ENCODE data around the gene TM7SF2. TPM values are rescaled to one million over a fixed set of nuclear protein-coding genes. Genes with fewer than 3 reads are reported as not detected.

TM7SF2 gene
- total RNA-seq, 6 experiments from 2014 or later, result 25.6 to 112 (median 37.8) TPM

- H3K27me3 ChIP-seq, result no peaks in the 10 kb centered on the region
- intact Hi-C loops (cut with DNase I), result loop anchor here in 1 of 2 donors (10.0 kb wide), 1 partner anchor 68 kb away; no protein-coding TSS in a partner anchor
- peaks cover 0 to 7% (median 0%) of the 10 kb centered on the region in 4 donors for H3K36me3 ChIP-seq
- peaks cover 0 to 46% (median 20%) of the 10 kb centered on the region in 4 donors for H3K4me1 ChIP-seq
- peak; percentile 47 to 80 (median 74) for DNase-seq
- WGBS (ENCODE audit: insufficient coverage, low coverage, low lambda C conversion rate, missing lambda C conversion rate), result 43% methylated on average over 8 of the region's 8 CpGs
- peak; percentile 86 to 89 (median 86) for ATAC-seq
- no peaks in the 10 kb centered on the region for H3K9me3 ChIP-seq
- TF ChIP-seq, protein P1, sequence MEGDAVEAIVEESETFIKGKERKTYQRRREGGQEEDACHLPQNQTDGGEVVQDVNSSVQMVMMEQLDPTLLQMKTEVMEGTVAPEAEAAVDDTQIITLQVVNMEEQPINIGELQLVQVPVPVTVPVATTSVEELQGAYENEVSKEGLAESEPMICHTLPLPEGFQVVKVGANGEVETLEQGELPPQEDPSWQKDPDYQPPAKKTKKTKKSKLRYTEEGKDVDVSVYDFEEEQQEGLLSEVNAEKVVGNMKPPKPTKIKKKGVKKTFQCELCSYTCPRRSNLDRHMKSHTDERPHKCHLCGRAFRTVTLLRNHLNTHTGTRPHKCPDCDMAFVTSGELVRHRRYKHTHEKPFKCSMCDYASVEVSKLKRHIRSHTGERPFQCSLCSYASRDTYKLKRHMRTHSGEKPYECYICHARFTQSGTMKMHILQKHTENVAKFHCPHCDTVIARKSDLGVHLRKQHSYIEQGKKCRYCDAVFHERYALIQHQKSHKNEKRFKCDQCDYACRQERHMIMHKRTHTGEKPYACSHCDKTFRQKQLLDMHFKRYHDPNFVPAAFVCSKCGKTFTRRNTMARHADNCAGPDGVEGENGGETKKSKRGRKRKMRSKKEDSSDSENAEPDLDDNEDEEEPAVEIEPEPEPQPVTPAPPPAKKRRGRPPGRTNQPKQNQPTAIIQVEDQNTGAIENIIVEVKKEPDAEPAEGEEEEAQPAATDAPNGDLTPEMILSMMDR (IDR thresholded peaks at IDR 0.05), result no peak
- no peak for TF ChIP-seq POLR2A (IDR thresholded peaks at IDR 0.05)
- H3K4me3 ChIP-seq, result no peak overlapping the region
- H3K27ac ChIP-seq, result peak overlapping the region; percentile 7 to 81 (median 59)
These were observed 9.3 kb upstream of the TM7SF2 start for GRCh38 chr11:65102142-65103095.

DNA sequence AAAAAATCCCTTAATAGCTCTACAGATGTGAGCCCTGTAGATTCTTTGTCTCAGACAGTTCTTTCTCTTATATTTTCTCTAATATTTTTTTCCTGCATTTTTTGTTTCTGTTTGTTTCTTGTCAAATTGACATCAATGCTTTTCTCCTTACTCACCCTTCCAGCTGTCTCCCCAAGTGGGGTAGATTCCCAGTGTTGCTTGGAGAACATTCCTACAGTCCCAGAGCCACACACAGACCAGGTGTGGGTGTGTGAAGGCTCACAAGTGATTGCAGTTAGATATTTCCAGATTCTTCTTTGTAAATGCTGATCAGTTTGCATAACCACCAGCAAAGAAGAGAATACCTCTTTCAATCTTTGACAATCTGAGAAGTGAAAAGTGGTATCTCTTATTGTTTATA, 8.2 kb upstream of the TM7SF2 start:
- Histone ChIP-seq H3K27ac (peak overlapping the region in 2 of 3 donors; percentile 32 to 81), H3K4me3 (no peak overlapping the region), H3K36me3 (peaks cover 0 to 9% (median 4%) of the 10 kb centered on the region in 4 donors), H3K27me3 (no peaks in the 10 kb centered on the region), H3K9me3 (no peaks in the 10 kb centered on the region), H3K4me1 (peaks cover 0 to 45% (median 18%) of the 10 kb centered on the region in 4 donors)
- intact Hi-C loops (cut with DNase I), result loop anchor here in 1 of 2 donors (10.0 kb wide), 1 partner anchor 69 kb away; no protein-coding TSS in a partner anchor
- DNase-seq (no peak), ATAC-seq (no peak)
- TF ChIP-seq, protein P1 (IDR thresholded peaks at IDR 0.05), result no peak
- no peak for TF ChIP-seq POLR2A (IDR thresholded peaks at IDR 0.05)

GRCh38 chr11:65104628-65105027, 7.0 kb upstream of the TM7SF2 start:
- H3K9me3 ChIP-seq, result no peaks in the 10 kb centered on the region
- no peak overlapping the region for H3K27ac ChIP-seq
- no peak overlapping the region for H3K4me3 ChIP-seq
- H3K36me3 ChIP-seq, result peaks cover 0 to 9% (median 3%) of the 10 kb centered on the region in 4 donors
- peaks cover 0 to 45% (median 18%) of the 10 kb centered on the region in 4 donors for H3K4me1 ChIP-seq
- TF ChIP-seq, protein P1 (IDR thresholded peaks at IDR 0.05), result no peak
- TF ChIP-seq POLR2A (IDR thresholded peaks at IDR 0.05), result no peak
- ATAC-seq (no peak), DNase-seq (no peak)
- WGBS (ENCODE audit: insufficient coverage, low coverage, low lambda C conversion rate, missing lambda C conversion rate), result 51% methylated on average over 4 of the region's 4 CpGs
- H3K27me3 ChIP-seq, result no peaks in the 10 kb centered on the region
- intact Hi-C loops (cut with DNase I), result loop anchor here in 1 of 2 donors (10.0 kb wide), 1 partner anchor 70 kb away; no protein-coding TSS in a partner anchor

- DNase-seq (no peak), ATAC-seq (no peak)
- intact Hi-C loops (cut with DNase I), result loop anchor here in 1 of 2 donors (10.0 kb wide), 1 partner anchor 72 kb away; no protein-coding TSS in a partner anchor
- Histone ChIP-seq H3K4me3 (no peak overlapping the region), H3K27ac (no peak overlapping the region), H3K27me3 (no peaks in the 10 kb centered on the region), H3K4me1 (peaks cover 0 to 41% (median 16%) of the 10 kb centered on the region in 4 donors), H3K9me3 (no peaks in the 10 kb centered on the region), H3K36me3 (peaks cover 0 to 9% (median 3%) of the 10 kb centered on the region in 4 donors)
- TF ChIP-seq POLR2A (IDR thresholded peaks at IDR 0.05), result no peak
- TF ChIP-seq, protein P1 (IDR thresholded peaks at IDR 0.05), result no peak
- WGBS (ENCODE audit: insufficient coverage, low coverage, low lambda C conversion rate, missing lambda C conversion rate), result 80% methylated on average over 1 of the region's 15 CpGs
These were observed 4.6 kb upstream of the TM7SF2 start for GRCh38 chr11:65107078-65107477.

Measured in right lobe of liver (tissue), 6 donors.